Chondrocyte (in vitro differentiated cells): ENCODE results near the gene GABRB3. TPM values are rescaled to one million over a fixed set of nuclear protein-coding genes. Genes with fewer than 3 reads are reported as not detected.

Experiments
- DNase-seq: peaks from one replicate; pipeline ENCODE4 v3.0.0; 2021; ENCODE audit warnings: mixed read lengths, low spot score
- H3K27ac Mint-ChIP-seq: one replicate; pipeline ENCODE4 v1.8.0; 2021; ENCODE audit warnings: mild to moderate bottlenecking, moderate library complexity, mixed read lengths; ENCODE audit not compliant: unreplicated experiment
- H3K27me3 Mint-ChIP-seq: 2 replicates; pipeline ENCODE4 v1.8.0; 2021; ENCODE audit warnings: low read depth, mixed read lengths
- H3K36me3 Mint-ChIP-seq: 2 replicates; pipeline ENCODE4 v1.8.0; 2021; ENCODE audit warnings: low read depth, mixed read lengths
- H3K4me1 Mint-ChIP-seq: 2 replicates; pipeline ENCODE4 v1.8.0; 2021; ENCODE audit warnings: low read depth, mild to moderate bottlenecking, mixed read lengths
- H3K4me3 Mint-ChIP-seq: one replicate; pipeline ENCODE4 v1.8.0; 2021; ENCODE audit warnings: mild to moderate bottlenecking, moderate library complexity, mixed read lengths; ENCODE audit not compliant: unreplicated experiment
- H3K9me3 Mint-ChIP-seq: 2 replicates; pipeline ENCODE4 v1.8.0; 2021; ENCODE audit warnings: low read depth, mixed read lengths
- total RNA-seq: library from RNA; stranded (reverse); gene quantifications from 3 replicates; pipeline ENCODE4 v1.2.1, GENCODE V29; 2021
- TF ChIP-seq, protein P1 (sequence below): fragments of 200-600 bp; sonication (generic); IDR thresholded peaks from 2 replicates; pipeline ENCODE4 v1.5.0; 2021; ENCODE audit warnings: antibody characterized with exemption, mild to moderate bottlenecking, moderate library complexity

Gene GABRB3
- total RNA-seq, 1 donor from 2014 or later, result 1.6 TPM

DNA sequence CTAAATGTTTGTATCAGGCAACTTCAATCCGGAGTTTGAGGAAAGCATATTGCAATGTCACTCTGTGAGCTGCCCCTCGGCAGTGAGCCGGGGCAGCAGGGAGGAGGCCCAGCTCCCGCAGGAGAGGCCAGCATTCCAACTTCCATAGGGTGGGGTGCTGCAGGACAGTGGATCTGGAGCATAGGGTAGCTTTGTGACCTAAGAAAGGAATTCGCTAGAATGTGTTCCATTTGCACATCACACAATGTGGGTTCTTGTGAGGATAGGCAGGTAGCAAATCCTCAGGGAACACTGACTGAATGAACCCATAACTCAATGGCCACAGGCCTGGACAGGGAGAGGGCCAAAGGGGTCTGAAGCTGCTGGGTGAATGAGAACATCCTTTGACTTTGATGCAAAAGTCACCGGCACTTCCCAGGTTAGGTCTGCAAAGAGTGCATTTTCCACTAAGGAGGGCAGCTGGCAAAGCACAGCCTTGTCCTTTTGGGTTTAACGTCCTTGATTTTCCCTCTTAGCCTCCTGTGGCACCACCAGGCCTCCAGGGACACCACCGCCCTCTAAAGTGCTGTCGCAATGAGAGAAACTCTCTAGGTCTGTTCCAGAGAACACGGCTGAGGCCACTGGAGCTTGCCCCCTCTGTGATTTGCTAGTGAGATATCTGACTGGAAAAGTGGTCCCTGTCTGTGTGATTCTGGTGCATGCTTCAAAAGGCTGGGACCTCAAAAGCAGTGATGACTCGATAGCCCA is 36.2 kb downstream of the GABRB3 start:
- Mint-ChIP-seq H3K9me3 (peaks cover 25% of the 10 kb centered on the region), H3K27ac (no peak overlapping the region), H3K27me3 (no peaks in the 10 kb centered on the region), H3K36me3 (no peaks in the 10 kb centered on the region), H3K4me3 (no peak overlapping the region), H3K4me1 (no peaks in the 10 kb centered on the region)
- TF ChIP-seq, protein P1, sequence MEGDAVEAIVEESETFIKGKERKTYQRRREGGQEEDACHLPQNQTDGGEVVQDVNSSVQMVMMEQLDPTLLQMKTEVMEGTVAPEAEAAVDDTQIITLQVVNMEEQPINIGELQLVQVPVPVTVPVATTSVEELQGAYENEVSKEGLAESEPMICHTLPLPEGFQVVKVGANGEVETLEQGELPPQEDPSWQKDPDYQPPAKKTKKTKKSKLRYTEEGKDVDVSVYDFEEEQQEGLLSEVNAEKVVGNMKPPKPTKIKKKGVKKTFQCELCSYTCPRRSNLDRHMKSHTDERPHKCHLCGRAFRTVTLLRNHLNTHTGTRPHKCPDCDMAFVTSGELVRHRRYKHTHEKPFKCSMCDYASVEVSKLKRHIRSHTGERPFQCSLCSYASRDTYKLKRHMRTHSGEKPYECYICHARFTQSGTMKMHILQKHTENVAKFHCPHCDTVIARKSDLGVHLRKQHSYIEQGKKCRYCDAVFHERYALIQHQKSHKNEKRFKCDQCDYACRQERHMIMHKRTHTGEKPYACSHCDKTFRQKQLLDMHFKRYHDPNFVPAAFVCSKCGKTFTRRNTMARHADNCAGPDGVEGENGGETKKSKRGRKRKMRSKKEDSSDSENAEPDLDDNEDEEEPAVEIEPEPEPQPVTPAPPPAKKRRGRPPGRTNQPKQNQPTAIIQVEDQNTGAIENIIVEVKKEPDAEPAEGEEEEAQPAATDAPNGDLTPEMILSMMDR, result no peak
- DNase-seq, result no peak

GRCh38 chr15:26731965-26732364 is 40.9 kb downstream of the GABRB3 start:
- no peak for DNase-seq
- Mint-ChIP-seq H3K4me3 (no peak overlapping the region), H3K27me3 (no peaks in the 10 kb centered on the region), H3K27ac (no peak overlapping the region), H3K36me3 (no peaks in the 10 kb centered on the region), H3K9me3 (peaks cover 29% of the 10 kb centered on the region), H3K4me1 (no peaks in the 10 kb centered on the region)
- TF ChIP-seq, protein P1, result no peak

GRCh38 chr15:26729581-26729980 is 43.3 kb downstream of the GABRB3 start:
- Mint-ChIP-seq H3K27ac (no peak overlapping the region), H3K27me3 (no peaks in the 10 kb centered on the region), H3K36me3 (no peaks in the 10 kb centered on the region), H3K4me3 (no peak overlapping the region), H3K4me1 (no peaks in the 10 kb centered on the region), H3K9me3 (peaks cover 32% of the 10 kb centered on the region)
- TF ChIP-seq, protein P1, result no peak
- DNase-seq, result no peak

DNA sequence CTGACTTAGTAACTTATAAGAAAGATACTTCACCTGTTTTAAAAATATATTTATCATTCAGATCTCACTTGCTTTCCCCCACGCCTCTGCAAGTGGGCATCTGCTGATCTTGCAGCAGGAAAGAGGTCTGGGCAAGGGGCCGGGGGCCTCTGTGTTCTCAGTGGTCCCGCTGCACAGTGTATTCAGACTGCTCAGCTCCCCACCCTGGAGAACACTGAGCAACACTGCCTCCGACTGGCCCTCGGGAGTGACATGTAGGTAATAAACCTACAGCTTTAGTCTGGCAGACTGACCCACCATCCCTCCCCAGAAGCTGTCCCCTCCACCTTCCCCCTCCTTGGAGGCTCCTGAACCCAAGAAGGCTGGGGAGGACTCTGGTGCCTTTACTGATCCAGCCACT is 43.8 kb downstream of the GABRB3 start:
- Mint-ChIP-seq H3K9me3 (peaks cover 33% of the 10 kb centered on the region), H3K4me3 (no peak overlapping the region), H3K36me3 (no peaks in the 10 kb centered on the region), H3K4me1 (no peaks in the 10 kb centered on the region), H3K27me3 (no peaks in the 10 kb centered on the region), H3K27ac (no peak overlapping the region)
- DNase-seq, result no peak
- TF ChIP-seq, protein P1, result no peak

GRCh38 chr15:26724381-26725150 is 48.3 kb downstream of the GABRB3 start:
- Mint-ChIP-seq H3K27ac (no peak overlapping the region), H3K4me3 (no peak overlapping the region), H3K27me3 (no peaks in the 10 kb centered on the region), H3K9me3 (peaks cover 15% of the 10 kb centered on the region), H3K4me1 (no peaks in the 10 kb centered on the region), H3K36me3 (no peaks in the 10 kb centered on the region)
- no peak for DNase-seq
- TF ChIP-seq, protein P1, result no peak
